Right lobe of liver (tissue), 6 donors: ENCODE results near the gene EXOC2. TPM values are rescaled to one million over a fixed set of nuclear protein-coding genes. Genes with fewer than 3 reads are reported as not detected.
"Not testable (repeated sequence)": the region's sequence is repeated elsewhere in the genome, so short reads cannot be mapped to it uniquely, and the experiment has no call there.

Experiments
- ATAC-seq, 4 donors: fragments of 200-7000 bp; cut with Tn5 transposase; one replicate each; pipeline ENCODE4 v1.9.1; 2020; ENCODE audit warnings: mild to moderate bottlenecking in 4 of 4, moderate library complexity in 4 of 4
- DNase-seq, 3 donors: peaks; one replicate each; pipeline ENCODE4 v3.0.0-alpha.2; 2020
- H3K27ac ChIP-seq, 3 donors: fragments of 200-600 bp; one replicate each; pipeline ENCODE4 v1.8.0; 2022
- H3K27me3 ChIP-seq, 2 donors: fragments of 200-600 bp; one replicate each; pipeline ENCODE4 v1.8.0; 2022
- H3K36me3 ChIP-seq, 4 donors: fragments of 200-600 bp; sonication (generic) in 1 of 4; one replicate each; pipeline versions ENCODE4 v1.5.1 to v1.8.0; 2017 to 2022; ENCODE audit warnings: control low read depth in 1 of 4
- H3K4me1 ChIP-seq, 4 donors: fragments of 200-600 bp; sonication (generic) in 1 of 4; one replicate each; pipeline versions ENCODE4 v1.5.1 to v1.8.0; 2017 to 2022; ENCODE audit warnings: control low read depth in 1 of 4
- H3K4me3 ChIP-seq, 3 donors: fragments of 200-600 bp; one replicate each; pipeline ENCODE4 v1.8.0; 2022
- H3K9me3 ChIP-seq, 4 donors: fragments of 200-600 bp; sonication (generic) in 1 of 4; one replicate each; pipeline versions ENCODE4 v1.5.1 to v1.8.0; 2017 to 2022; ENCODE audit warnings: control low read depth in 1 of 4
- CTCF ChIP-seq, 4 donors: fragments of 200-600 bp in 3 of 4; fragments of 450-650 bp in 1 of 4; IDR thresholded peaks; one replicate each; pipeline versions ENCODE4 v1.5.1 to v1.8.0; 2016 to 2022; ENCODE audit warnings: antibody characterized with exemption in 4 of 4, mild to moderate bottlenecking in 2 of 4
- POLR2A ChIP-seq: fragments of 450-650 bp; IDR thresholded peaks from one replicate; pipeline ENCODE4 v1.6.1; 2017; ENCODE audit warnings: antibody characterized with exemption, mild to moderate bottlenecking
- WGBS: methylation state at CpG from one replicate; pipeline ENCODE4 v1.1.6; 2018; ENCODE audit warnings: low coverage, low lambda C conversion rate; ENCODE audit not compliant: insufficient coverage; ENCODE audit errors: missing lambda C conversion rate; 5-methylcytosine and 5-hydroxymethylcytosine counted together
- intact Hi-C, 2 donors: fragments of 100-400 bp; cut with DNase I; formaldehyde crosslinking; loops; one replicate each; pipeline versions ENCODE4 v1.11.2 to v1.14.1; 2022
- total RNA-seq, 6 experiments: library from RNA; depleted of rRNA in 2 of 6; stranded (reverse); fragments of >200 nt in 2 of 6; fragmentation: NEBNext Ultra II Directional in 3 of 6; extraction: Animal tissue kit (Norgen Biotek cat#: 25700) in 3 of 6; gene quantifications; one replicate each; pipeline versions ENCODE4 v1.1.0 to v1.2.4, GENCODE V29; 2016 to 2023
- donor health status: DM: no; HTN: yes; CAD: no.
- donor health status: DM: no; HTN: no; CAD: no.
- donor health status: DM: no; HTN: no; CAD: no.
- donor health status: DM: no; HTN: yes; CAD: no.
- donor health status: DM: no; HTN: yes; CAD: no.

The EXOC2 gene
- total RNA-seq, 6 experiments from 2014 or later: 7.1 to 12.8 (median 10.5) TPM

- no peaks in the 10 kb centered on the region for H3K4me1 ChIP-seq
- TF ChIP-seq POLR2A (no peak), CTCF (IDR thresholded peaks at IDR 0.05) (no peak)
- H3K27me3 ChIP-seq: no peaks in the 10 kb centered on the region
- WGBS: 100% methylated on average over 5 of the region's 9 CpGs
- H3K36me3 ChIP-seq: peaks cover 0 to 11% (median 3%) of the 10 kb centered on the region in 4 donors
- DNase-seq: no peak
- no peaks in the 10 kb centered on the region for H3K9me3 ChIP-seq
- H3K4me3 ChIP-seq: no peak overlapping the region
- ATAC-seq: no peak
- intact Hi-C loops: no loop called here
- H3K27ac ChIP-seq: no peak overlapping the region
Measured at GRCh38 chr6:568085-568484, 124.9 kb downstream of the EXOC2 start.

DNA sequence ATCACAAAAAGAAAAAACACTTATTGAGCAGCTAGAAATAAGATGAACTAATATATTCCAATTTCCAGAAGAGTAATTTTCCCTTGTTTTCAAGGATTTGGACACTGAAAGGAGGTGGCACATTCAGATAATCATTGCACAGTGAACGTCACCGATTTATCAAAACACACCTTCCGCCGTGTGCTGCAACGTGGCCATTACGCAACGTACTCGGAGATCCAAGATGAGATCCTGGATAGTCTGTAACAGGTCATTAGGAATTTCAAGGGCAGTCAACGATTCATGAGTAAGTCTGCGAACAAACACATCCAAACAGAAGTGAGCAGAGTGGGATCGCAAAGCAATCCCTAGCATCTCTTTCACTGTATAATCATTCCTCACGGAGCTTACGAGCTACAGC is 129.1 kb downstream of the EXOC2 start:
- peaks cover 0 to 11% (median 3%) of the 10 kb centered on the region in 4 donors for H3K36me3 ChIP-seq
- H3K4me1 ChIP-seq: no peaks in the 10 kb centered on the region
- no peak overlapping the region for H3K27ac ChIP-seq
- 86% methylated on average over 12 of the region's 13 CpGs for WGBS
- no peaks in the 10 kb centered on the region for H3K27me3 ChIP-seq
- no peak for ATAC-seq
- H3K4me3 ChIP-seq: no peak overlapping the region
- TF ChIP-seq CTCF (IDR thresholded peaks at IDR 0.05) (no peak), POLR2A (no peak)
- intact Hi-C loops: no loop called here
- H3K9me3 ChIP-seq: no peaks in the 10 kb centered on the region
- no peak for DNase-seq

DNA sequence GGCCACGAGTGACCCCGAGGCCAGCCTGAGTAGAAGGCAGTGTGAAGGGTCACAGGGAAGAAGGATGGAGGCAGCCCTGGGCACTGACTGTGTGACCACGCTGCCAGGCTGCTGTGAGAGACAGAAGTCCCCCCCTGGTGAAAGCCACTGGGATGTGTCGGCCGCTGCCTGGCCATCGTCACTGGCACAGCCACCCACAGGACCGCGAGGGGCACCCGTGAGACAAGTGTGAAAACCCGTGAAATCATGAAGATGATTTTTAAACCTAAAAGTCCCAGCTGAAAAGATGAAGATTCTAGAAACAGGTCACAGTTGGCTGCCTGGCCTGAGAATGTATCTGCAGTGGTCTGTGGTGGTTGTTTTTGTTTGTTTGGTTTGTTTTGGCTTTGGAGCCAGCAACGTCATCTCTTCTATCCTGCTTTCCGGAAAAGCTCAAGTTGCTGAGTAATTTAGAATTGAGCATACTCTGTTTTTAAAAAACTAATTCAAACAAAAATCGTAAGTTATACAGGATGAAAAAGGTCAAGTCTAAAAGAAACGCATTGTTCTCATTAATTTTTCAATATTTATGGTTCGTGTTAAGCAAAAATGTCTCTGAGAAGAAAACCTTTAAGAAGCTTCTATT is 130.8 kb downstream of the EXOC2 start:
- Histone ChIP-seq H3K27ac (no peak overlapping the region), H3K36me3 (peaks cover 0 to 11% (median 3%) of the 10 kb centered on the region in 4 donors), H3K4me1 (no peaks in the 10 kb centered on the region), H3K27me3 (no peaks in the 10 kb centered on the region), H3K4me3 (no peak overlapping the region), H3K9me3 (no peaks in the 10 kb centered on the region)
- WGBS: 88% methylated on average over 12 of the region's 15 CpGs
- intact Hi-C loops: no loop called here
- ATAC-seq: no peak
- no peak for TF ChIP-seq CTCF (IDR thresholded peaks at IDR 0.05)
- no peak for TF ChIP-seq POLR2A
- no peak for DNase-seq

GRCh38 chr6:561335-561734 is 131.6 kb downstream of the EXOC2 start:
- H3K27ac ChIP-seq, H3K9me3 ChIP-seq, H3K4me1 ChIP-seq, ATAC-seq, H3K27me3 ChIP-seq, H3K4me3 ChIP-seq, DNase-seq, intact Hi-C loops: not testable (repeated sequence)
- 96% methylated on average over 6 of the region's 7 CpGs for WGBS
- peaks cover 0 to 12% (median 3%) of the 10 kb centered on the region in 4 donors for H3K36me3 ChIP-seq

DNA sequence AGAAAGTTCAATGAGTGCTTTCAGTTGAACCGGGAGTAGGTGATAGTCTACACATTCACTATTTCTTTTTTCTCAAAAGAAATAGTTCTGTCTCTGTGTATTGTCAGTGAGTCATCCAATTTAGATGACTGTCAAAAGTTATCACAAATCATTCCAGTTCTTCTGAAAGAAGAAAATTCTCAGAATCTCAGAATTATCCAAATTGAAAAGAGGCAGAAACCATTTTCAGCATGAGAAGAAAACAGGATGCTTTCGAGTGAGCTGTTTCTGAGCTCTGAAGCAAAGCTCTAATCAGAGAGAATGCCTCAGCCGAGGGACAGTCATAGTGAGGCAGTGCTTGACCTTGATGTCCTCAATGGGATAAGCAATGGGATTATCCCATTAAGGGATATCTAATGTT is 134.0 kb downstream of the EXOC2 start:
- Histone ChIP-seq H3K27me3 (no peaks in the 10 kb centered on the region), H3K4me3 (no peak overlapping the region), H3K27ac (no peak overlapping the region), H3K36me3 (peaks cover 0 to 22% (median 3%) of the 10 kb centered on the region in 4 donors), H3K4me1 (no peaks in the 10 kb centered on the region), H3K9me3 (no peaks in the 10 kb centered on the region)
- no peak for ATAC-seq
- DNase-seq: no peak
- no peak for TF ChIP-seq POLR2A
- TF ChIP-seq CTCF (IDR thresholded peaks at IDR 0.05): no peak
- 86% methylated on average over 3 of the region's 3 CpGs for WGBS
- intact Hi-C loops: no loop called here
